ENCODE measurements around the gene KIAA0753.

Gene KIAA0753

GRCh38 chr17:6630390-6630789 is 10.1 kb downstream of the KIAA0753 start:
- no peak overlapping the region for H3K4me3 ChIP-seq (replicated peaks; ENCODE audit: insufficient read depth, low read length)
- DNase-seq (ENCODE audit: low read depth in 1 of 2, low spot score in 1 of 2): no peak
- H3K27me3 ChIP-seq (ENCODE audit: insufficient read depth, poor library complexity, severe bottlenecking): no peaks in the 10 kb centered on the region
- no peak overlapping the region for H3K27ac ChIP-seq (replicated peaks)
- TF ChIP-seq GABPA (IDR thresholded peaks at IDR 0.05; ENCODE audit: low read depth) (no peak), SPI1 (IDR thresholded peaks at IDR 0.05; ENCODE audit: borderline replicate concordance, low read depth) (no peak), POLR2AphosphoS5 (IDR thresholded peaks at IDR 0.05; ENCODE audit: low read depth) (no peak), CTCF (IDR thresholded peaks at IDR 0.05; ENCODE audit: insufficient read depth, low read length) (no peak), REST (IDR thresholded peaks at IDR 0.05; ENCODE audit: insufficient replicate concordance, low read depth) (no peak)

GRCh38 chr17:6627019-6627418 is 13.5 kb downstream of the KIAA0753 start:
- no peak for TF ChIP-seq CTCF (IDR thresholded peaks at IDR 0.05; ENCODE audit: insufficient read depth, low read length)
- TF ChIP-seq POLR2AphosphoS5 (IDR thresholded peaks at IDR 0.05; ENCODE audit: low read depth): no peak
- TF ChIP-seq SPI1 (IDR thresholded peaks at IDR 0.05; ENCODE audit: borderline replicate concordance, low read depth): no peak
- TF ChIP-seq GABPA (IDR thresholded peaks at IDR 0.05; ENCODE audit: low read depth): no peak
- no peak for TF ChIP-seq REST (IDR thresholded peaks at IDR 0.05; ENCODE audit: insufficient replicate concordance, low read depth)
- Histone ChIP-seq H3K27ac (replicated peaks) (no peak overlapping the region), H3K27me3 (ENCODE audit: insufficient read depth, poor library complexity, severe bottlenecking) (no peaks in the 10 kb centered on the region), H3K4me3 (replicated peaks; ENCODE audit: insufficient read depth, low read length) (no peak overlapping the region)
- DNase-seq (ENCODE audit: low read depth in 1 of 2, low spot score in 1 of 2): no peak

GRCh38 chr17:6626616-6627015 is 13.9 kb downstream of the KIAA0753 start:
- H3K27ac ChIP-seq (replicated peaks): no peak overlapping the region
- TF ChIP-seq SPI1 (IDR thresholded peaks at IDR 0.05; ENCODE audit: borderline replicate concordance, low read depth) (no peak), GABPA (IDR thresholded peaks at IDR 0.05; ENCODE audit: low read depth) (no peak), REST (IDR thresholded peaks at IDR 0.05; ENCODE audit: insufficient replicate concordance, low read depth) (no peak), CTCF (IDR thresholded peaks at IDR 0.05; ENCODE audit: insufficient read depth, low read length) (no peak), POLR2AphosphoS5 (IDR thresholded peaks at IDR 0.05; ENCODE audit: low read depth) (no peak)
- no peak for DNase-seq (ENCODE audit: low read depth in 1 of 2, low spot score in 1 of 2)
- H3K4me3 ChIP-seq (replicated peaks; ENCODE audit: insufficient read depth, low read length): no peak overlapping the region
- no peaks in the 10 kb centered on the region for H3K27me3 ChIP-seq (ENCODE audit: insufficient read depth, poor library complexity, severe bottlenecking)

Measured in HL-60 (cell line).